ENCODE measurements around the gene ZFP62.

The ZFP62 gene

DNA sequence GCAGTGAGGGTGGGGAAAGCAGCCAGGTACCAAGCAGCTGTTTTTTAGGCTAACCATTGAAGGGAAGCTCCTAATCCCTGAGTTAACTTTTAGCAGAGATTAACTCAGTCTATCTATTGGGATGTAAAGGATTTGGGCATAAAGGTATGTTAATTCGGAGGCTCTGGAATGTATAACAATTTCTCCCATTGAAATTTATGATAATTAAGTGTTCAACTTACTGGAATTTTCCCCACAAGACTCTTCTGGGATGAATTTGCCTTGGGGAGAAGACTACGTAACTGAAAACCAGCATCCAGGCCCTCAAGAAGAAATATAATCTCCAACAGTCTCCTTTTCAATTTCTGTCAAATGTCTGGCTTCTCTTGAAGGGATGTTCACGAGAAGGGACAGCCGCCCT, 23.6 kb downstream of the ZFP62 start:
- no peak for TF ChIP-seq TAF1 (IDR thresholded peaks at IDR 0.05; ENCODE audit: low read depth)

DNA sequence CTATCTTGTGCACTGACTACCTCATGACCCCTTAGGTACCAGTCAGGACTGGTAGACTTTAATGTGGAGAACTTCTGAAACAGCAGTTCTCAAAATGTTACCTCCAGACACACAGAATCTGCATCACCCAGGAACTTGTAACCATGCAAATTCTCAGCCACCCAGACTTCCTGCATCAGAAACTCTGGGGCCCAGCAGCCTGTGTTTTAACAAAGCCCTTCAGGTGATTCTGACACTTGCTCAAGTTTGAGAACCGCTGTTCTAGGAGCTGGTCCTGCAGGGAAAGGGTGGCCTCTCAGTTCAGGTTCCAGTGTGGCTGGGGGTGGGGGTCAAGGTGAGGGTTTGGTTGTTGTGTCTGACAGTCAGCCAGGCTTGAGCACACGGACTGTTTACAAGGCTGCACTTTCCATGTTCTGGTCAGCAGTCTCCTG, 28.4 kb downstream of the ZFP62 start:
- TF ChIP-seq TEAD4 (IDR thresholded peaks at IDR 0.05), result no peak
- no peak for TF ChIP-seq CEBPB (IDR thresholded peaks at IDR 0.05)
- TF ChIP-seq, protein P1, sequence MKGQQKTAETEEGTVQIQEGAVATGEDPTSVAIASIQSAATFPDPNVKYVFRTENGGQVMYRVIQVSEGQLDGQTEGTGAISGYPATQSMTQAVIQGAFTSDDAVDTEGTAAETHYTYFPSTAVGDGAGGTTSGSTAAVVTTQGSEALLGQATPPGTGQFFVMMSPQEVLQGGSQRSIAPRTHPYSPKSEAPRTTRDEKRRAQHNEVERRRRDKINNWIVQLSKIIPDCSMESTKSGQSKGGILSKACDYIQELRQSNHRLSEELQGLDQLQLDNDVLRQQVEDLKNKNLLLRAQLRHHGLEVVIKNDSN (IDR thresholded peaks at IDR 0.05), result no peak
- no peak for TF ChIP-seq EP300 (IDR thresholded peaks at IDR 0.05; ENCODE audit: borderline replicate concordance)
- TF ChIP-seq CREB1 (IDR thresholded peaks at IDR 0.05; ENCODE audit: low read depth), result no peak
- TF ChIP-seq, protein P2, sequence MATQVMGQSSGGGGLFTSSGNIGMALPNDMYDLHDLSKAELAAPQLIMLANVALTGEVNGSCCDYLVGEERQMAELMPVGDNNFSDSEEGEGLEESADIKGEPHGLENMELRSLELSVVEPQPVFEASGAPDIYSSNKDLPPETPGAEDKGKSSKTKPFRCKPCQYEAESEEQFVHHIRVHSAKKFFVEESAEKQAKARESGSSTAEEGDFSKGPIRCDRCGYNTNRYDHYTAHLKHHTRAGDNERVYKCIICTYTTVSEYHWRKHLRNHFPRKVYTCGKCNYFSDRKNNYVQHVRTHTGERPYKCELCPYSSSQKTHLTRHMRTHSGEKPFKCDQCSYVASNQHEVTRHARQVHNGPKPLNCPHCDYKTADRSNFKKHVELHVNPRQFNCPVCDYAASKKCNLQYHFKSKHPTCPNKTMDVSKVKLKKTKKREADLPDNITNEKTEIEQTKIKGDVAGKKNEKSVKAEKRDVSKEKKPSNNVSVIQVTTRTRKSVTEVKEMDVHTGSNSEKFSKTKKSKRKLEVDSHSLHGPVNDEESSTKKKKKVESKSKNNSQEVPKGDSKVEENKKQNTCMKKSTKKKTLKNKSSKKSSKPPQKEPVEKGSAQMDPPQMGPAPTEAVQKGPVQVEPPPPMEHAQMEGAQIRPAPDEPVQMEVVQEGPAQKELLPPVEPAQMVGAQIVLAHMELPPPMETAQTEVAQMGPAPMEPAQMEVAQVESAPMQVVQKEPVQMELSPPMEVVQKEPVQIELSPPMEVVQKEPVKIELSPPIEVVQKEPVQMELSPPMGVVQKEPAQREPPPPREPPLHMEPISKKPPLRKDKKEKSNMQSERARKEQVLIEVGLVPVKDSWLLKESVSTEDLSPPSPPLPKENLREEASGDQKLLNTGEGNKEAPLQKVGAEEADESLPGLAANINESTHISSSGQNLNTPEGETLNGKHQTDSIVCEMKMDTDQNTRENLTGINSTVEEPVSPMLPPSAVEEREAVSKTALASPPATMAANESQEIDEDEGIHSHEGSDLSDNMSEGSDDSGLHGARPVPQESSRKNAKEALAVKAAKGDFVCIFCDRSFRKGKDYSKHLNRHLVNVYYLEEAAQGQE (IDR thresholded peaks at IDR 0.05; ENCODE audit: low read depth), result no peak

DNA sequence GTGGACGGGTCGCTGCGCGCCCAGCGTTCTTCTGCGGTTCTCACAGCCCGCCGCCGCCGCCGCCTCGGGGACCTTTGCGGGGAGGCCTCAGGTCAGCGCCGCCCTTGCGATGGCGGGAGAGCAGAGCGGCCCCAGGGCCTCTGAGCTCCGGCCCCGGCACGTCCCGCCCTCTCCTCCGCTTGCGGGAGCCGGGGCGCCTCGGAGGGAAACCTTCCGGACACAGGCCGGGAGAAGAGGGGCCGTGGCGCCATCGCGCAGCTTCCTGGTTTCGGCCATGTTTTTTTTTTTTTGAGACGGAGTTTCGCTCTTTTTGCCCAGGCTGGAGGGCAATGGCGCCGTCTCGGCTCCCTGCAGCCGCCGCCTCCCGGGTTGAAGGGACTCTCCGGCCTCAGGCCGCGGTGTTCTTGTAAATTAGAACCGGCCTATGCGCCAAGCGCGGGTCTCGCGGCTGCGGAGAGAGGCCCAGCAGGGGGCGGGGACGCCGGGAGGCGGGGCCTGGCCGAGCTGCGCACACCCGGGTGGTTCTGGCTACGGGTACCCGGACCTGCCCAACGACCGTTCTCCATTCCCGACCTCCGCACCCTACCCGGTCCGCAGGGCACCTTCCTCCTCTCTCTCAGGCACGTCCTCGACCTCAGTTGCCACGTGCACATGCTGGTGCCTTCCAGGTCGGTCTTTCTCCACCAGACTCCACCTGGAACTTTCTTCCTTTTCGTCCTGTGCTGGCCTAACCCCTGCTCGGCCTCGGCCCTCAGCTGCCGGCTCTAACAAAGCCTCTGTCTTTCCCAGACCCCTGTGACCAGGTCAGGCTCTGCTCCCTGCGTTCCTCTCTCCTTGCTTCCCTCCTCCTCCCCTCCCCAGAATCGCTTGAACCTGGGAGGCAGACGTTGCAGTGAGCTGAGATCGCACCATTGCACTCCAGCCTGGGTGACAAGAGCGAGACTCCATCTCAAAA, 29.7 kb downstream of the ZFP62 start:
- TF ChIP-seq RAD21 (IDR thresholded peaks at IDR 0.05; ENCODE audit: low read depth) (no peak), EP300 (IDR thresholded peaks at IDR 0.05; ENCODE audit: borderline replicate concordance) (no peak), TEAD4 (IDR thresholded peaks at IDR 0.05) (no peak), EGR1 (IDR thresholded peaks at IDR 0.05) (no peak), TCF12 (IDR thresholded peaks at IDR 0.05; ENCODE audit: low read depth) (no peak), CEBPB (IDR thresholded peaks at IDR 0.05) (no peak), YY1 (IDR thresholded peaks at IDR 0.05; ENCODE audit: low read depth) (no peak), ZBTB7A (IDR thresholded peaks at IDR 0.05; ENCODE audit: low read depth) (no peak), NFIC (IDR thresholded peaks at IDR 0.05) (no peak), CREB1 (IDR thresholded peaks at IDR 0.05; ENCODE audit: low read depth) (no peak), FOXM1 (IDR thresholded peaks at IDR 0.05; ENCODE audit: borderline replicate concordance, low read depth) (no peak), TAF1 (IDR thresholded peaks at IDR 0.05; ENCODE audit: low read depth) (no peak)
- TF ChIP-seq, protein P2 (IDR thresholded peaks at IDR 0.05; ENCODE audit: low read depth), result no peak
- TF ChIP-seq, protein P3, sequence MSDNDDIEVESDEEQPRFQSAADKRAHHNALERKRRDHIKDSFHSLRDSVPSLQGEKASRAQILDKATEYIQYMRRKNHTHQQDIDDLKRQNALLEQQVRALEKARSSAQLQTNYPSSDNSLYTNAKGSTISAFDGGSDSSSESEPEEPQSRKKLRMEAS (IDR thresholded peaks at IDR 0.05), result no peak

DNA sequence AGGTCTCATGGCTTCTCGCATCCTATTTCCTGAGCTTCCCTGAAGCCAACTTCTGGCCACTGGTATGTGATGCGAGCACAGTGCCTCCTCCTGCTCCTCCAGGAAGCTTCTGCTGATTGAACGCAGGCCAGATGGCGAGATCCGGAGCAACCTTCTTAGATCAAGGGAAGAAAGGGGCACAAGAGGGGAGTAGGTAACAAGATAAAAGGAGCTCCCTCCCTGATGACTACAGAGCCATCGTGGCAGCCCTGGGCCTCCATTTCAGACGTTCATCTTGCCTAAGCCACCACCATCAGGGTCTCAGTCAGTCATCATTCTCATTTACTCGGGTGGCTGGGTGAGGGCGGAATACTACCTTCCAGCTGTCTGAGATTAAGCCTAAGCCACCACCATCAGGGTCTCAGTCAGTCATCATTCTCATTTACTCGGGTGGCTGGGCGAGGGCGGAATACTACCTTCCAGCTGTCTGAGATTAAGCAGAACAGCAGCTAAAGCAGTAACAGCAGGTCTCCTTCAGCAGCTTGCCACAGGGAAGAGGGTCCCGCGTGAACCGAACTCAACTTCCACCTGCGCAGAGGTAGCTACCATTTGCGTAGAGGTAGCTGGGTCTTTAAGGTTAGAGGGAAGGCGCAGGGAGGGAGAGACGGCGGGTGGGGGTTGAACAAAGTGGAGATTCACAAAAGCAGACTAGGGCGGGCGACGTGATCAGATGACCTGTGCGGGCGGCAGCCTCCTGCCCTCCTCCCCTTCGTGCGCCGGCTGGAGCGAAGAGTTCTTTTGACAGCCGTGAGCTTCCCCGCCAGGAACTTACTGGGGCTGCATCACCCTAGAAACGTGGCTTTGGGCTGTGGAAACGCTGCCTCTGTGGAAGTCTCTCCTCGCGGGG, 30.6 kb downstream of the ZFP62 start:
- no peak for TF ChIP-seq ZBTB7A (IDR thresholded peaks at IDR 0.05; ENCODE audit: low read depth)
- TF ChIP-seq, protein P3 (IDR thresholded peaks at IDR 0.05), result no peak
- TF ChIP-seq TAF1 (IDR thresholded peaks at IDR 0.05; ENCODE audit: low read depth), result no peak
- no peak for TF ChIP-seq EGR1 (IDR thresholded peaks at IDR 0.05)
- no peak for TF ChIP-seq TCF12 (IDR thresholded peaks at IDR 0.05; ENCODE audit: low read depth)
- no peak for TF ChIP-seq EP300 (IDR thresholded peaks at IDR 0.05; ENCODE audit: borderline replicate concordance)
- TF ChIP-seq, protein P2 (IDR thresholded peaks at IDR 0.05; ENCODE audit: low read depth), result no peak
- TF ChIP-seq TEAD4 (IDR thresholded peaks at IDR 0.05), result no peak
- no peak for TF ChIP-seq NFIC (IDR thresholded peaks at IDR 0.05)
- TF ChIP-seq, protein P1 (IDR thresholded peaks at IDR 0.05), result no peak
- no peak for TF ChIP-seq FOXM1 (IDR thresholded peaks at IDR 0.05; ENCODE audit: borderline replicate concordance, low read depth)
- no peak for TF ChIP-seq RAD21 (IDR thresholded peaks at IDR 0.05; ENCODE audit: low read depth)
- TF ChIP-seq CEBPB (IDR thresholded peaks at IDR 0.05), result no peak
- no peak for TF ChIP-seq CREB1 (IDR thresholded peaks at IDR 0.05; ENCODE audit: low read depth)
- no peak for TF ChIP-seq YY1 (IDR thresholded peaks at IDR 0.05; ENCODE audit: low read depth)
